Nephron progenitor cell (in vitro differentiated cells): ENCODE data around the gene CAT.

ENCODE experiments used
- DNase-seq: peaks from one replicate; pipeline ENCODE4 v3.0.0; 2021
- H3K27ac Mint-ChIP-seq: 2 replicates; pipeline ENCODE4 v1.8.0; 2021; ENCODE audit warnings: mild to moderate bottlenecking, moderate library complexity, mixed read lengths
- H3K27me3 Mint-ChIP-seq: 2 replicates; pipeline ENCODE4 v1.8.0; 2021; ENCODE audit warnings: mild to moderate bottlenecking, low read depth, mixed read lengths; ENCODE audit not compliant: poor library complexity
- H3K36me3 Mint-ChIP-seq: 2 replicates; pipeline ENCODE4 v1.8.0; 2021; ENCODE audit warnings: low read depth, mixed read lengths
- H3K4me1 Mint-ChIP-seq: 2 replicates; pipeline ENCODE4 v1.8.0; 2021; ENCODE audit warnings: mixed read lengths
- H3K4me3 Mint-ChIP-seq: 2 replicates; pipeline ENCODE4 v1.8.0; 2021; ENCODE audit warnings: mild to moderate bottlenecking, moderate library complexity, mixed read lengths
- H3K9me3 Mint-ChIP-seq: 2 replicates; pipeline ENCODE4 v1.8.0; 2021; ENCODE audit warnings: mild to moderate bottlenecking, moderate library complexity, mixed read lengths
- CTCF ChIP-seq: fragments of 200-600 bp; sonication (generic); IDR thresholded peaks from 2 replicates; pipeline ENCODE4 v1.5.0; 2021; ENCODE audit warnings: antibody characterized with exemption

The CAT gene

GRCh38 chr11:34445956-34446355 lies 7.2 kb downstream of the CAT start:
- H3K4me3 Mint-ChIP-seq, result no peak overlapping the region
- TF ChIP-seq CTCF, result no peak
- no peak for DNase-seq
- H3K27ac Mint-ChIP-seq, result no peak overlapping the region
- H3K4me1 Mint-ChIP-seq, result no peaks in the 10 kb centered on the region
- H3K36me3 Mint-ChIP-seq, result no peaks in the 10 kb centered on the region
- no peaks in the 10 kb centered on the region for H3K27me3 Mint-ChIP-seq
- H3K9me3 Mint-ChIP-seq, result peaks cover 6% of the 10 kb centered on the region

GRCh38 chr11:34446386-34446785 lies 7.7 kb downstream of the CAT start:
- no peaks in the 10 kb centered on the region for H3K36me3 Mint-ChIP-seq
- no peak for DNase-seq

DNA sequence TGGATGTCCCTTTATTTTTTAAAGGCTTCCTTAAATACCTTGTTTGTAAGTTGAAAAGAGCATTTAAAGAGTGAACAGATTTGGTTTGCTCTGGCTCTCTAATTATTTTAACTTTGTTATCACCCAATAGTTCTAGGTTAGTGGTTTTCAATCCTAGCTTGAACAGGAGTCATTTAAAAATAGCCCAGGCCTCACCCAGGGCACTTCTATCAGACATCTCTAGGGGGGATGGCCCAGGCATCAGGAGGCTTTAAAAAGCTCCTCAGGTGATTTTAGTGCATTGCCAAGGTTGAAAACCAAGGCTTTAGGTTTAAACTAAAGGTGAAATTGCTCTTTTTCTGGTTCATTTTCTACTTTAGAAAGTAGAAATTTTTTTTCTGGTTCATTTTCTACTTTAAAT lies 8.3 kb downstream of the CAT start:
- no peak for DNase-seq
- no peak for TF ChIP-seq CTCF

More at GRCh38 chr11:34446386-34446785, 7.7 kb downstream of the CAT start:
- H3K9me3 Mint-ChIP-seq, result peaks cover 3% of the 10 kb centered on the region
- H3K4me3 Mint-ChIP-seq, result no peak overlapping the region
- no peak for TF ChIP-seq CTCF
- no peaks in the 10 kb centered on the region for H3K27me3 Mint-ChIP-seq
- H3K4me1 Mint-ChIP-seq, result no peaks in the 10 kb centered on the region
- H3K27ac Mint-ChIP-seq, result no peak overlapping the region

GRCh38 chr11:34448223-34448994 lies 9.7 kb downstream of the CAT start:
- no peaks in the 10 kb centered on the region for H3K4me1 Mint-ChIP-seq
- no peaks in the 10 kb centered on the region for H3K27me3 Mint-ChIP-seq
- no peak overlapping the region for H3K4me3 Mint-ChIP-seq
- no peak for TF ChIP-seq CTCF
- H3K27ac Mint-ChIP-seq, result no peak overlapping the region
- no peak for DNase-seq
- no peaks in the 10 kb centered on the region for H3K36me3 Mint-ChIP-seq
- H3K9me3 Mint-ChIP-seq, result no peaks in the 10 kb centered on the region

More for the DNA sequence above, 8.3 kb downstream of the CAT start:
- Mint-ChIP-seq H3K27me3 (no peaks in the 10 kb centered on the region), H3K36me3 (no peaks in the 10 kb centered on the region), H3K27ac (no peak overlapping the region), H3K4me1 (no peaks in the 10 kb centered on the region), H3K4me3 (no peak overlapping the region), H3K9me3 (no peaks in the 10 kb centered on the region)

GRCh38 chr11:34449013-34449412 lies 10.3 kb downstream of the CAT start:
- TF ChIP-seq CTCF, result no peak
- no peak for DNase-seq
- Mint-ChIP-seq H3K27me3 (no peaks in the 10 kb centered on the region), H3K4me3 (no peak overlapping the region), H3K4me1 (no peaks in the 10 kb centered on the region), H3K36me3 (no peaks in the 10 kb centered on the region), H3K9me3 (no peaks in the 10 kb centered on the region), H3K27ac (no peak overlapping the region)

- Mint-ChIP-seq H3K4me1 (no peaks in the 10 kb centered on the region), H3K9me3 (no peaks in the 10 kb centered on the region), H3K4me3 (no peak overlapping the region), H3K27ac (no peak overlapping the region), H3K27me3 (no peaks in the 10 kb centered on the region), H3K36me3 (no peaks in the 10 kb centered on the region)
- no peak for DNase-seq
- TF ChIP-seq CTCF, result no peak
Measured at GRCh38 chr11:34451053-34451452, 12.3 kb downstream of the CAT start.
